NB4 (cell line): ENCODE data around the gene MOV10.

Source experiments
- CTCF ChIP-seq: IDR thresholded peaks from one replicate; pipeline ENCODE4 v1.5.1; 2012; ENCODE audit warnings: low read depth, low read length
- POLR2A ChIP-seq: IDR thresholded peaks from 2 replicates; pipeline ENCODE4 v1.6.1; 2011; ENCODE audit warnings: mild to moderate bottlenecking; ENCODE audit not compliant: insufficient read length; ENCODE audit errors: extremely low read depth

- no peak for TF ChIP-seq CTCF
- TF ChIP-seq POLR2A = peak; percentile 10
Measured at GRCh38 chr1:112674986-112675727, 698 bp downstream of the MOV10 start.
